Loucy (cell line): ENCODE results near the gene SETBP1.

Experiments used
- EZH2phosphoT487 ChIP-seq: fragments of 200-600 bp; IDR thresholded peaks from 2 replicates; pipeline ENCODE4 v1.6.1; 2018; ENCODE audit warnings: antibody characterized with exemption, mild to moderate bottlenecking, moderate library complexity, borderline replicate concordance
- TF ChIP-seq, protein P1 (sequence below): fragments of 200-600 bp; sonication (generic); conservative IDR thresholded peaks from 2 replicates; pipeline ENCODE4 v1.5.1; 2014; ENCODE audit warnings: mild to moderate bottlenecking, antibody characterized with exemption, low read length

GRCh38 chr18:44834867-44835469, 154.3 kb downstream of the SETBP1 start:
- TF ChIP-seq, protein P1, sequence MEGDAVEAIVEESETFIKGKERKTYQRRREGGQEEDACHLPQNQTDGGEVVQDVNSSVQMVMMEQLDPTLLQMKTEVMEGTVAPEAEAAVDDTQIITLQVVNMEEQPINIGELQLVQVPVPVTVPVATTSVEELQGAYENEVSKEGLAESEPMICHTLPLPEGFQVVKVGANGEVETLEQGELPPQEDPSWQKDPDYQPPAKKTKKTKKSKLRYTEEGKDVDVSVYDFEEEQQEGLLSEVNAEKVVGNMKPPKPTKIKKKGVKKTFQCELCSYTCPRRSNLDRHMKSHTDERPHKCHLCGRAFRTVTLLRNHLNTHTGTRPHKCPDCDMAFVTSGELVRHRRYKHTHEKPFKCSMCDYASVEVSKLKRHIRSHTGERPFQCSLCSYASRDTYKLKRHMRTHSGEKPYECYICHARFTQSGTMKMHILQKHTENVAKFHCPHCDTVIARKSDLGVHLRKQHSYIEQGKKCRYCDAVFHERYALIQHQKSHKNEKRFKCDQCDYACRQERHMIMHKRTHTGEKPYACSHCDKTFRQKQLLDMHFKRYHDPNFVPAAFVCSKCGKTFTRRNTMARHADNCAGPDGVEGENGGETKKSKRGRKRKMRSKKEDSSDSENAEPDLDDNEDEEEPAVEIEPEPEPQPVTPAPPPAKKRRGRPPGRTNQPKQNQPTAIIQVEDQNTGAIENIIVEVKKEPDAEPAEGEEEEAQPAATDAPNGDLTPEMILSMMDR: no peak
- TF ChIP-seq EZH2phosphoT487: no peak
